ENCODE measurements around the gene ADGRL3. TPM values are rescaled to one million over a fixed set of nuclear protein-coding genes. Genes with fewer than 3 reads are reported as not detected.

ADGRL3 gene
- total and polyA plus RNA-seq, 4 donors: 0.39 to 59.9 (median 2.9) TPM

GRCh38 chr4:61408861-61409260 lies 208.7 kb downstream of the ADGRL3 start:
- ATAC-seq (ENCODE audit: insufficient read depth, low FRiP score) (no peak), DNase-seq (no peak)
- H3K9ac ChIP-seq (ENCODE audit: insufficient read depth in 1 of 2, low read length in 2 of 2): no peak overlapping the region
- peaks cover 0 to 2% (median 0%) of the 10 kb centered on the region in 4 donors for H3K9me3 ChIP-seq (ENCODE audit: control insufficient read depth in 4 of 4, insufficient read depth in 3 of 4, low read length in 3 of 4)
- no peak for TF ChIP-seq CTCF (IDR thresholded peaks at IDR 0.05; ENCODE audit: control extremely low read depth, extremely low read depth)
- no peak overlapping the region for H3K4me3 ChIP-seq
- no peaks in the 10 kb centered on the region for H3K36me3 ChIP-seq (ENCODE audit: control insufficient read depth in 4 of 4, insufficient read depth in 4 of 4, low read length in 4 of 4)
- H3K27ac ChIP-seq (ENCODE audit: low read depth in 1 of 2, low read length in 1 of 2): no peak overlapping the region
- H3K27me3 ChIP-seq (ENCODE audit: control insufficient read depth in 3 of 3, insufficient read depth in 3 of 3, low read length in 2 of 3): no peaks in the 10 kb centered on the region
- peaks cover 0 to 2% (median 0%) of the 10 kb centered on the region in 5 donors for H3K4me1 ChIP-seq (ENCODE audit: control insufficient read depth in 5 of 5, insufficient read depth in 5 of 5, low read length in 5 of 5)

GRCh38 chr4:61411241-61411640 lies 211.1 kb downstream of the ADGRL3 start:
- Histone ChIP-seq H3K4me1 (ENCODE audit: control insufficient read depth in 5 of 5, insufficient read depth in 5 of 5, low read length in 5 of 5) (no peaks in the 10 kb centered on the region), H3K9ac (ENCODE audit: insufficient read depth in 1 of 2, low read length in 2 of 2) (no peak overlapping the region), H3K27me3 (ENCODE audit: control insufficient read depth in 3 of 3, insufficient read depth in 3 of 3, low read length in 2 of 3) (no peaks in the 10 kb centered on the region), H3K36me3 (ENCODE audit: control insufficient read depth in 4 of 4, insufficient read depth in 4 of 4, low read length in 4 of 4) (no peaks in the 10 kb centered on the region), H3K27ac (ENCODE audit: low read depth in 1 of 2, low read length in 1 of 2) (no peak overlapping the region), H3K4me3 (no peak overlapping the region), H3K9me3 (ENCODE audit: control insufficient read depth in 4 of 4, insufficient read depth in 3 of 4, low read length in 3 of 4) (peaks cover 0 to 2% (median 0%) of the 10 kb centered on the region in 4 donors)
- DNase-seq (no peak), ATAC-seq (ENCODE audit: insufficient read depth, low FRiP score) (no peak)
- WGBS, 2 donors: 92 to 100% methylated on average over 1 of the region's 1 CpG
- TF ChIP-seq CTCF (IDR thresholded peaks at IDR 0.05; ENCODE audit: control extremely low read depth, extremely low read depth): no peak

- 94 to 97% methylated on average over 4 of the region's 4 CpGs for WGBS, 2 donors
- no peak for ATAC-seq (ENCODE audit: insufficient read depth, low FRiP score)
Measured at GRCh38 chr4:61425315-61425714, 225.2 kb downstream of the ADGRL3 start.

More at GRCh38 chr4:61425315-61425714, 225.2 kb downstream of the ADGRL3 start:
- DNase-seq: no peak
- H3K9me3 ChIP-seq (ENCODE audit: control insufficient read depth in 4 of 4, insufficient read depth in 3 of 4, low read length in 3 of 4): peaks cover 0 to 8% (median 0%) of the 10 kb centered on the region in 4 donors
- no peaks in the 10 kb centered on the region for H3K27me3 ChIP-seq (ENCODE audit: control insufficient read depth in 3 of 3, insufficient read depth in 3 of 3, low read length in 2 of 3)
- no peaks in the 10 kb centered on the region for H3K4me1 ChIP-seq (ENCODE audit: control insufficient read depth in 5 of 5, insufficient read depth in 5 of 5, low read length in 5 of 5)
- no peak overlapping the region for H3K9ac ChIP-seq (ENCODE audit: insufficient read depth in 1 of 2, low read length in 2 of 2)
- H3K36me3 ChIP-seq (ENCODE audit: control insufficient read depth in 4 of 4, insufficient read depth in 4 of 4, low read length in 4 of 4): no peaks in the 10 kb centered on the region
- no peak overlapping the region for H3K4me3 ChIP-seq
- H3K27ac ChIP-seq (ENCODE audit: low read depth in 1 of 2, low read length in 1 of 2): no peak overlapping the region
- no peak for TF ChIP-seq CTCF (IDR thresholded peaks at IDR 0.05; ENCODE audit: control extremely low read depth, extremely low read depth)
